Putamen (tissue), 1 donor: ENCODE data around the gene FGD6.
"Not testable (repeated sequence)": the region's sequence is repeated elsewhere in the genome, so short reads cannot be mapped to it uniquely, and the experiment has no call there.

Experiments used
- DNase-seq: peaks from one replicate; pipeline ENCODE4 v3.0.0-alpha.2; 2016; ENCODE audit warnings: low spot score

The FGD6 gene

DNA sequence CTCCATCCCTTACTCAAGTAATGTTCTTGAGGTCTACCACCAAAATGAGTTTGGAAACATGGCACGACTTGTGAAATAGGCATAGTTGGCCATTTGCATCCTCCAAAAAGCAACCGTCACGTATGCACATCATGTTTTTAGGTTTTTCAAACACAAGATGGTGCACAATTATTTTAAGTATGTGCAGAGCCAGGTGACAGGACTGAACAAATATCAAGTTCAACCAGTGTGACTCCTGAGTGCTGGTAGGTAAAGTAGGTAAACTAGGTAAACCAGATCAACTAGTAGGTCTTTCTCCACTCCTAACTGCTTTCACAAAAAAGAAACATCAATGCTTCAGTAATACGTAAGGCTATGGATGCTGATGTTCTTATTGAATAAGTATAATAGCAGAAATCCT lies 39.1 kb downstream of the FGD6 start:
- DNase-seq: no peak

- no peak for DNase-seq
These were observed 40.0 kb downstream of the FGD6 start for GRCh38 chr12:95177201-95177768.

DNA sequence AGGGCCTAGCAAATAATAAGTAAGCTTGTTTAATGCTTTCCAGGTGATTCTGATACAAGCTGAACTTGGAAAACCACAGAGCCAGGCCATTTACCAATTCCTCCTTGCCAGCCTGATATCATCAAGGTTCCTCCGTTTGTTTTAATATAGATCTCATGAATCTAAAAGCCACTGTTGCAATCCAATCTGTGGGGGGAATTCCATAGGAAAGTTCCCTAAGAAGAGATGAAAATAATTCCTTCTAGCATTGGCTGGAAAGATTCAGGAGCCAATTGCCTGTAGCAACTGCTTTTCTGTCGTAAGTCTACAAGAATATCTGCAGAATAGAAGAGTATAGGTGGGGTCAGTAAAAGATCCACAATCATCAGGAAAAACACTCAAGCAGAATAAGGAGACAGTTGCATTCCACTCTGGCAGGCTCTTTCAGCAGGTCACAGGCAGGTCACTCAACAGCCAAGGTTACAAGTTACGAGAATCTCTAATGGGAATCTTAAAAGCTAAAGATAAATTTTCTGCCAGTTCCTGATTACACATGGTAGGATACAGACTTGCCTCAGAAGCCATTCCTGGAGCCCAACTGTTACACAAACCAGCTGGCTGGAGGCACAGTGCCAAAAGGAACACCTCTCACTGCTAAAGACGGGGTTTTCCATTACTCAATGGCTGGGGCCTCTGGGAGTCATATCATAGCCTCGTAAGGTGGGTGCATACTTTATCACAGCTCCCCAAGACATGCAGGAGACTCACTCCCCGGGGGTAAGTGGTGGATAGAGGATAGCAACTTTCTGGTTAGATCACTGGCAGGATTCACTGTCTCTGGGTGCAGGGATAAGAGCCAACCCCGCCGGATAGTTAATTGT lies 43.6 kb downstream of the FGD6 start:
- no peak for DNase-seq

GRCh38 chr12:95169368-95169767 lies 47.9 kb downstream of the FGD6 start:
- DNase-seq: no peak

DNA sequence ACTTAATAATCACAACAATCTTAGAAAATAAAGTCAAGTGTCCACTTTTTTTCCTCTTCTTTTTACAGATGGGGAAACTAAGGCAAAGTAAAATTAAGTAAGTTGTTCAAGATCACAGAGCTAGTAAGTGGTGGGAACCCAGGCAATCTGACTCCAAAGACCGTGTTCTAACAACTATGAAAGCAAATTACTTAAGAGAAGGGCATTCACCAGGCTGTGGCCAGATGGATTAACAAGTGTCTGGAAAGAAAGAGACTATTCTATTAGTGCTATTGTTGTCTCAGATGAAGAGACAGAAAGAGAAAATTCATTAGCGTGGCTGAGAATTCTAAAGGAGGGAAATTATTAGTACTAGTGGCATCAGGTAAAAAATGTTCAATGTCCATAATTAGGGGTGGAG lies 48.5 kb downstream of the FGD6 start:
- DNase-seq: no peak

DNA sequence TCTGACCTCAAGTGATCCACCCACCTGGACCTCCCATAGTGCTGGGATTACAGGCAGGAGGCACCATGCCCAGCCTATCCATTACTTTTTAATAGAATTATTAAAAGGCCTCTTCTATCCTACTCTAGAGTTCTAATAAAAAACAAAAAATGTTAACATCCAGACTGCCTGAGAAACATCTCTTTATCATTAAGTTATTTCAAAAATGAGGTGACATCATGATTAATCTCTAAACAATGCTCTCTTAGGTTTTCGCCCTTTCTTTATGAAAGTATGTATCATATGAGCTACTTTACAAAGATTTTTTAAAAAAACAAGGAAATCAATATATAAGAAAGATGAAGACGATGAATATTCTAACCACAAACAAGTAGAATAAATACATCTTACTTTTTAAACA lies 52.6 kb downstream of the FGD6 start:
- DNase-seq: no peak

- DNase-seq: no peak
These were observed 58.3 kb downstream of the FGD6 start for GRCh38 chr12:95158919-95159318.

DNA sequence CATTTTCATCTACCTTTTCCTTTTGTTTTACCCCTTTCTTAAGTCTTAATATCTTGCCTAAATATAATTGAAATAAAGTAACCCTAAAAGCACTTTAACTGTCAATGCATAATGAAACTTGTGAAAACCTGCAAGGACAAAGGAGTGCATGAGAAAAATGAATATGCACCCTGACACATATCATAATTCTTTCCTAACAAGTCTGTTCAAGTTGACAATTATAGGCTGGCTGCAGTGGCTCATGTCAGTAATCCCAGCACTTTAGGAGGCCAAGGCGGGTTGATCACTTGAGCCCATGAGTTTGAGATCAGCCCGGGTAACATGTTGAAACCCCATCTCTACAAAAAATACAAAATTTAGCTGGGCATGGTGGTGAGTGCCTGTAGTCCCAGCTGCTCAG lies 65.4 kb downstream of the FGD6 start:
- no peak for DNase-seq

GRCh38 chr12:95151406-95151805 lies 65.9 kb downstream of the FGD6 start:
- no peak for DNase-seq

GRCh38 chr12:95150501-95150900 lies 66.8 kb downstream of the FGD6 start:
- DNase-seq: no peak

- DNase-seq: no peak
These were observed 69.4 kb downstream of the FGD6 start for GRCh38 chr12:95147866-95148265.

GRCh38 chr12:95146769-95147168 lies 70.5 kb downstream of the FGD6 start:
- DNase-seq: no peak

- DNase-seq: no peak
These were observed 73.6 kb downstream of the FGD6 start for GRCh38 chr12:95143621-95144205.

GRCh38 chr12:95142431-95143151 lies 74.7 kb downstream of the FGD6 start:
- DNase-seq: no peak

DNA sequence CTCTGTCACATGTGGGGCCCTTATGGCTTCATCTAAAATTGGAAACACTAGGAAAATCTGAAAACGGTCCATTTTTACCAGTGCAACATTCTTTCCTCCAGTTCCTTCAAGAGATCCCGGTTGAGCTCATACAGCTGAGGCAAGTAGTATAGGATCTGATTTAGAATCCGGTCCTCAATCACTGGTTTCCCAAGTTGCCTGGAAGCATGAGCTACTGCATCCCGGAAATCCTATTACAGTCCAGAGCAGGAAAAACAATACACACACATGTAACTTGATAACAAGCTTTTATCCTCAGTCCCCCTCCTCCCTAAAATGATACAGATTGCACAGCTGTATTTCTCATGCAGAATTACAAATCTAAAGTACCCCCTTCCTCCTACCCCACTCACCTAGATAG lies 76.0 kb downstream of the FGD6 start:
- no peak for DNase-seq

DNA sequence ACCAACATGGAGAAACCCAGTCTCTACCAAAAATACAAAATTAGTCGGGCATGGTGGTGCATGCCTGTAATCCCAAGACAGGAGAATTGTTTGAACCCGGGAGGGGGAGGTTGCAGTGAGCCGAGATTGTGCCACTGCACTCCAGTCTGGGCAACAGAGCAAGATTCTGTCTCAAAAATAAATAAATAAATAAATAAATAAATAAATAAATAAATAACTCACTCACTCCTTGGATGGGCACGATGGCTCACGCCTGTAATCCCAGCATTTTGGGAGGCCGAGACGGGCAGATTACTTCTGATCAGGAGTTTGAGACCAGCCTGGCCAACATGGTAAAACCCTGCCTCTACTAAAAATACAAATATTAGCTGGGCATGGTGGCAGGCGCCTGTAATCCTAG lies 79.2 kb downstream of the FGD6 start:
- DNase-seq: not testable (repeated sequence)

GRCh38 chr12:95136598-95136997 lies 80.7 kb downstream of the FGD6 start:
- DNase-seq: no peak

DNA sequence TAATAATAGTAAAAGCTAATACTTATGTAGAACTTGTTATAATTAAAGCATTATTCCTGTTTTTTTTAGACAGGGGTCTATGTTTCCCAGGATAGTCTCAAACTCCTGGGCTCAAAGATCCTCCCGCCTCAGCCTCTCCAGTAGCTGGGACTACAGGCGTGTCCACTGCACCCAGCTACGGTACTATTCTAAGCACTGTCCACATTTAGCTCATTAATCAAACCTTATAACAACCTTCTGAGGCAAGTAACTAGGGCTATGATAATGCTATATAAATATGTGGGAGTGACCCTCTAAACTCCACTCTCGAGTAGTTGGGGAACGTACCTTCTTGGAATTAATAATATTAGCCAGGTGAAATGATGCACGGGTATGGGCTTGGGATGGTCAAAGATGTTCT lies 83.2 kb downstream of the FGD6 start:
- DNase-seq: no peak

DNA sequence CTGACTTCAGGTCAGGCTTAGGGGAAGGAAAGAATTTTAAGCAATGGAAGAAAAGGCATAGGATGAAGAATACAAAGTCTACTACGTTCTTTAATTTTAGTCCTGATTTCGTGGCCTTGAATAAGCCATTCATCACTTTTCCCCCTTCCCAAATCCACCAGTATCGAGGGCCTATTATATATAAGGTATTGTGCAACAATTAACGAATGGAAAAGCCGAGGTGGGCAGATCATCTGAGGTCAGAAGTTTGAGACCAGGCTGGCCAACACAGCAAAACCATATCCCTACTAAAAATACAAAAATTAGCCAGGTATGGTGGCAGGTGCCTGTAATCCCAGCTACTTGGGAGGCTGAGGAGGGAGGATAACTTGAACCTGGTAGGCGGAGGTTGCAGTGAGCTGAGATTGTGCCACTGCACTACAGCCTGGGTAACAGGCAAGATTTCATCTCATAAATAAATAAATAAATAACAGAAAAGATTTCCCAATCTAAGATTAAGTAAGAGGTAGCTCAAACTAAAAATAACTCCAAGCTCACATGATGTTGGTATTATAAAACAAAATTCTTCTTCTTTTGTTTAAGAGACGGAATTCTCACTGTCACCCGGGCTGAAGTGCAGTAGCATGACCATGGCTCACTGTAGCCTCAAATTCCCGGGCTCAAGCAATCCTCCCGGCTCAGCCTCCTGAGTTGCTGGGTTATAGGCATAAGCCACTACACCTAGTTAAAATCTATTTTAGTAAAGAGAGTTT lies 85.5 kb downstream of the FGD6 start:
- DNase-seq: no peak

DNA sequence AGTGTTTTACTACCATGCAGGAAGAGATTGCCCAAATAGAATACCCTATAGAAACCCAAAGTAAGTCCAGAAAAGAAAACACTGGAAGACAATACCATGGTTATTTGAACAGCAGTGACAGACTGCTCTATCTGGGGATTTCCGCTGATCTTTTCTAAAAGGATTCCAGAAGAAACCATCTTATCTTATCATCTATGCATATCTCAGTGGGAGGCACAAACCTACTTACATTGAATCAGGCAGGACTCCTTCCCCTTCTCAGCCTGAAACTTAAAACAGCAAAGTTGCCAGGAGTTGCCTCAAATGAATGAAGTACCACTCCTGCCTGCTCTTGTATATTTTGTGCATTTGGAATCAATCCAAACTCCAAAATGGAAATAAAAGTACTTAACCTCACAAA lies 87.2 kb downstream of the FGD6 start:
- no peak for DNase-seq

GRCh38 chr12:95129115-95129514 lies 88.2 kb downstream of the FGD6 start:
- no peak for DNase-seq

GRCh38 chr12:95126736-95127135 lies 90.5 kb downstream of the FGD6 start:
- DNase-seq: no peak
